Measurements from ENCODE around the gene PLA2G5.

PLA2G5 gene

GRCh38 chr1:20093303-20093702 lies 23.3 kb downstream of the PLA2G5 start:
- no peak for DNase-seq

GRCh38 chr1:20093940-20094391 lies 24.0 kb downstream of the PLA2G5 start:
- no peak for DNase-seq

- DNase-seq, result no peak
These were observed 25.8 kb downstream of the PLA2G5 start for GRCh38 chr1:20095564-20096434.

DNA sequence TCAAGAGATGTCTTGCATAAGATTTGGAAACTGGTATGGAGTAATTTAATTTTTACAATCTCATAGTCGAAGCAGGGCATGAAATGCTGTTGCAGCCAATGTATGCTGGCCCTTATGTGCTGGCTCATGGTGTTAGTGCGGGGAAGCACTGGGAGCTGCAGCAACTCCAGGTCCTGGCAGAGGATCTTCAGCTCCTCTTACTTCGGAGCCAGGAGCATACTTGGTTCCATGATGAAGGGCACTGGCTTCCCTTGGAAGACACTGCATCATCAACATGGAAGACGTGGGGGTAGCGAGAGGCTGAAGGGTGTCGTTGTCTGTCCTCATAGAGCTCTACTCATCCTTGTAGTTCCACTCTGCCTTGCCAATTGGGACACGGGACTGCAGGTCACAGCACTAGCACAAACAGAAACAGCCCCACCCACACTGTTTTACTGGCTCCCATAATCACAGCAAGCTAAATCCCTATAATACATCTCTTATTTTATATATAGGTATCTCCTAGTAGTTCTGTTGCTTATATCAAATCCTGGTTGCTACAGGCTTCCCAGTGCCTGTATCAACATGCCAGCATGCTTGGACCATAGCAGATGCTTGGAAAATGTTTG lies 26.9 kb downstream of the PLA2G5 start:
- no peak for DNase-seq

GRCh38 chr1:20099533-20099932 lies 29.5 kb downstream of the PLA2G5 start:
- no peak for DNase-seq

DNA sequence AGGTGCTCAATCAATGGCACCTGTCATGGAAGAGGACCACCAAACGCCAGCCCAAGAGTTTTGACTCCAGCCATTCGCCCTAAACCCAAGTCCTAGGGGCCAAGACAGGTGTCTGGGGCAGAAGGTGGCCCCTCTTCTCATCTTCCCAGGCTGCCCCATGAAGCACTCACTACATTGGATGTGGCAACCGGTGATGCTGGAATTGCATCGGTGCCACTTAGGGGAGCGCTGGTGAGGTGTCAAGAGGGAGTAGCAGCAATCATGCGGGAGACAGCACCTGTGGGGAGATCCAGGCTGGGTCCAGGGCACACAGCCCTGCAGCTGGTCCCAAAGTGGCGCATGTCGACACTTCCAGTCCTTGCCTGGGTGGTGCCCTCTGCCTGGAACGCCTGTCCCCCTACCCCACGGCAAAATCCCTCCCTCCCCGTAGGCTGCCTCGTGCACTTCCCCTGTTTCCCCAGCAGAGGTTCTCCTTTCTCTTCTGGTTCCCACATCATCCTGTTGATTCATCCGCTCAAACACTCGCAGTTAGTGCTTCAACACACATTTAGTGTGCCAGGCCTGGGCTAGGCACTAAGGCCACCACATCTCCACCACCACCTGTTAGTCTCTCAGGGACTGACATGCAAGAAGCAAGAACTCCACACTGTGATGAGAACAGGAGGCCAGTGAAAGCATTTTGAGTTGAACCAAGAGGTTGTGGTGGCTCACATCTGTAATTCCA lies 30.8 kb downstream of the PLA2G5 start:
- peak; percentile 46 for DNase-seq

DNA sequence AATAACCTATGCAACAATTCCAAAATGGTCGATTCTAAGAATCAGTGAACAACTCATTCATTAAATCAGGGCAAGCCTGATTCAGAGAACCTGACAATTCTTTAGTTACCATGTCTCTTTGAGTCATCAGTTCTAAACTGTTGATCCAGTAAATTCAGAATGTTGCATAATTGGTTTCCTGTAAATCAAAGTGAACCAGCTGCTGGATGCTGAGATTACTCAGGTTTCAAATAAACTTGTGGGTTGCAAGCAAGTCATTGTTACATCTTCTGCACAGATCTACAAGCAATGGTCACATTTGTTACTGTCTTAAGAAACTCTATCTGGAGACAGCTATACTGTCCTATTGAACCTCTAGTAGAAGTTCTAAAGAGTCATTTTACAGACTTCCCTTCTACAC lies 32.9 kb downstream of the PLA2G5 start:
- no peak for DNase-seq

- DNase-seq, result no peak
These were observed 35.9 kb downstream of the PLA2G5 start for GRCh38 chr1:20105856-20106255.

- no peak for DNase-seq
These were observed 37.4 kb downstream of the PLA2G5 start for GRCh38 chr1:20107351-20107750.

DNA sequence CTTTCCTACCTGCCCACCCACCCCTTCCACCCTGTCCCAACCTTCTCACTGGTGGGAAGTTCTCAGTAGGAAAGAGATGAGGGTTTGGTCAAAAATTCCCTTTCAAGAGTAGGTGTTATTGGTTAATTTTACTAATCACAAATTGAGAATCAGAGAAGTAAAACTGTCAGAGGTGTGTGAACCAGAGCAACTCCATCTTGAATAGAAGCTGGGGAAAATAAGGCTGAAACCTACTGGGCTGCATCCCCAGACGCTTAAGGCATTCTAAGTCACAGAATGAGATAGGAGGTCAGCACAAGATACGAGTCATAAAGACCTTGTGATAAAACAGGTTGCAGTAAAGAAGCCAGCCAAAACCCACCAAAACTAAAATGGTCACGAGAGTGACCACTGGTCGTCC lies 37.8 kb downstream of the PLA2G5 start:
- DNase-seq, result no peak

GRCh38 chr1:20108366-20109123 lies 38.6 kb downstream of the PLA2G5 start:
- DNase-seq, result no peak

- no peak for DNase-seq
These were observed 39.3 kb downstream of the PLA2G5 start for GRCh38 chr1:20109223-20109856.

GRCh38 chr1:20110679-20111078 lies 40.7 kb downstream of the PLA2G5 start:
- DNase-seq, result no peak

DNA sequence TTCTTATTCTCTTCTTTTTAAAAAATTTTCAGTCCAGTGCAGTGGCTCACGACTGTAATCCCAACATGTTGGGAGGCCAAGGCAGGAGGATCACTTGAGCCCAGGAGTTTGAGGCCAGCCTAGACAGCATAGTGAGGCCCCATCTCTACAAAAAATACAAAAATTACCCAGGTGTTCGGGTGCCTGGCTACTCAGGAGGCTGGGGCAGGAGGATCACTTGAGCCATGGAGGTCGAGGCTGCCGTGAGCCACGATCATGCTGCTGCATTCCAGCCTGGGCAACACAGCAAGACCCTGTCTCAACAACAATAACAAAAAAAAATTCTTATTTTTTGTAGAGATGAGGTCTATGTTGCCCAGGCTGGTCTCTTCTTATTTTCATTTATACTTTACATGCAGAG lies 41.5 kb downstream of the PLA2G5 start:
- DNase-seq, result no peak

GRCh38 chr1:20112279-20113000 lies 42.4 kb downstream of the PLA2G5 start:
- DNase-seq, result no peak

DNA sequence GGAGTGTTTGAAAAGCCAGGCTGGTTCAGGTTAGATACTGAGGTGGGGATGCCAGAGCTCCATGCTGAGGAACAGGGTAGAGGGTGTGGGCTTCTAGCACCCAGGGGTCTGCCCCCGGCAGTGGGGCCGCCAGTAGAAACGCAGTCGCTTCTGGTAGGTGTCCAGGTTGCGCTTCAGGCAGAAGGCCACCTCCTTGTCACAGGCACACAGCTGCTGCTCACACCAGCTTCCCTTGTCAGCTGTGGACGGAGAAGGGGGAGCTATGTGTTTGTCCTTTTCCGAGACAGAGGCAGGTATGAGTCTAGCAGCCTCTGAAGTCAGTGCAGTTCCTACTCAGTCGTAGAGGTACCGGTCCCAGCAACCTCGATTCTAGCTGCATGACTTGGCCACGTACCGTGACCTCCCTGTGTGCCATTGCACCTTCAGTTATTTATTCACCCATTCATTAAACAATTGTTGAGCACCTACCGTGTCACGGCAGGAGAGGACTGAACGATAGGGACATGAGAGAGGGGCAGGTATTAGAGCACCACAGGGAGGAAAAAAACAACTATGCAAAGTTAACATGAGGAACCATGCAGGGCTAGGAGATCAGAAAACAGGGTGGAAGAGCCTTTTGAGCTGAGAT lies 44.1 kb downstream of the PLA2G5 start:
- no peak for DNase-seq

DNA sequence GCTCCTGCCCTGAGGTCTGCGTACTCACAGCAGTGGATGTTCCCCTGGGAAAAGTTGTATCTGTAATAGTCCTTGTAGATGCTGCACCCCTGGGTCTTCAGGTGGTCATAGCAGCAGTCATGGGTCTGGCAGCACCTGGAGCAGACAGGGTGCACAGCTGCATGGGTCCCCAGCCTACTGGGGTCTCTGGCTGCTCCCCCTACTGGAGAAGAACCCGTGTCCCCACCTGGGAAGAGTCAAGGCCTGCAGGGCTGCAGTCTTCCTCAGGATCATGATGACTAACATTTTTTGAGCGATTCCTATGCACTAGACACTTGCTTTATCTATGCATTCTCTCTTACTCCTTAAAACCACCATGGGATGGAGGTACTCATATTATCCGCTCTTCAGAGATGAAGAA lies 45.5 kb downstream of the PLA2G5 start:
- DNase-seq, result no peak

- DNase-seq, result no peak
These were observed 45.9 kb downstream of the PLA2G5 start for GRCh38 chr1:20115916-20116315.

DNA sequence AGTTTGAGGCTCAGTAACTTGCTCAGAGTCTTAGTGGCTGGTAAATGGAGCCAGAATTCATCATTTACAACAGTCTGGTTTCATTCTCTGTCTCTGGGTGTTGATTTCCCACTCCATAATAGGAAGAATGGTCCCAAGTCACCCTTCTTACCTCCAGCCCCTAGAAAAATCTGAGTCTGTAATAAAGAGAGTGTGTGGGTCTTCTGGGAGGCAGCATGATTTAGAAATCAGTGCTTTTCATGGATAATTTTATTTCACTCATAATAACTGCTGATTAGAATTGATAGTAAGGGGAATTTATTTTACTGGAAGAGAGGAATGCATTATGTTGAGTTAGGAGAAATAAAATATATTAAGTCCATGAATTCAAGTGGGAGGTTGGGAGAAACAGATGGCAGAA lies 47.2 kb downstream of the PLA2G5 start:
- no peak for DNase-seq

DNA sequence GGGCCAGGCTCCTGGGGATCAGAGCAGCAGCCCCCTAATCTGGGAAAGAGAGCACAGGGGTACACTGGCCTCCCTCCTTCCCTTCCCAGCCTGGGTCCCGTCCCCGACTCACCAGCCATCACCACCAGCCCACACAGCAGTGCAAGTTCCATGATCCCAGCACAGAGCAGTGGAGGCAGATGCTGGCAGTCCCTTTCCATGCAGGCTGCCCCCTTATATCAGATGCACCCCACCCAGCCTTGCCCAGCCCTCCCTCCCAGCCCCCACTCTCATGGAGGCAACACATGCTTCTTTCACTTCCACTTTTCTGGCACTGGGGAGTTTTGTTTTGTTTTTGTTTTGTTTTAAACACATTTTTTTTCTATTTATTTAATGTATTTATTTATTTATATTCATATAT lies 49.4 kb downstream of the PLA2G5 start, which contains the start of gene PLA2G2D:
Gene PLA2G2D (minus strand): TSS at position 190 of the 400 bp plus-strand sequence. CDS start 38 bp downstream, at position 152.
- no peak for DNase-seq

DNA sequence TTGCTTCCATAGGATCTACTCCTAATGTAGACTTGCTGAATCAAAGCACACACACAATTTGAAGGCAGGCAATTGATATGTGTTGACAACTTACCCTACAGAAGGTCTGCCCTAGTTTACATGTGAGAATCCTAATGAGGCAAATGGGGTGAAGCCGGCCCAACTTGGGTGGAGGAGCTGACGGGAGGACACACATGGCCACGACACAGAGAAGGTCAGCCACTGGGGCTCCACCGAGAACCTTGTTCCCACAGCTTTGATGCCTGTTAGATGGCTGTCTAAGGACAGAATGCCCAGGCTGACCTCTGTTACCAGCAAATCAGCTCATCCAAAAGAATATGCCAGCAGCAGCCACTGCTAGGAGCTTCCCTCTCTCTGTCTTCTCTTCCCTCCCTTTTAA lies 50.8 kb downstream of the PLA2G5 start:
- DNase-seq, result no peak

Data from stimulated activated CD8-positive, alpha-beta memory T cell treated with anti-CD3 and anti-CD28 coated beads, Interleukin-4, amount 100 ng/mL, for 48 hours (primary cell).